Esophagus muscularis mucosa (tissue), 2 donors: ENCODE results near the gene GPRIN1.

Experiments used
- EP300 ChIP-seq: sonication (generic); formaldehyde crosslinking; IDR thresholded peaks from one replicate; pipeline ENCODE4 v1.6.1; 2017; ENCODE audit warnings: antibody characterized with exemption
- POLR2A ChIP-seq: fragments of 450-650 bp; IDR thresholded peaks from one replicate; pipeline ENCODE4 v1.6.1; 2017; ENCODE audit warnings: antibody characterized with exemption, moderate library complexity, mild to moderate bottlenecking, low read depth

DNA sequence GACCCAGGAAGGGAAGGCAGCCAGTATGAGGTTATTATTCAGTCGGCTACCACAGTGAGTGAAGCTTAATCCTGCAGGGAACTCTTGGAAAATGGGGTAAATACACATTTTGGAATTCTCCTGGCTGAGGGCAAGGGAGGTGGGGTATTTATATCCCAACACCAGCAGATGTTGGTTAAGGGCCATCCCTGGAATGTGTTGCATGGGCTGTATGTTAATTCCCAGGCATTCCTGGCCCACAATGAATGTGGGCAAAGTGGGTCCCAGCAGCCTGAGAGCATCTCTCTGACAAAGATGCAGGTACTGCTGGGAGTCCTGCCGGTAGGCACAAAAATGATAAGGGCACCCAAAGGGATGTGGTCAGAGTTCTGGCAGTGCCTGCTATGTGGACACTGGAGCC is 2.9 kb upstream of the GPRIN1 start:
- TF ChIP-seq EP300 (no peak), POLR2A (no peak)
